ENCODE measurements around the gene SORD.

DNA sequence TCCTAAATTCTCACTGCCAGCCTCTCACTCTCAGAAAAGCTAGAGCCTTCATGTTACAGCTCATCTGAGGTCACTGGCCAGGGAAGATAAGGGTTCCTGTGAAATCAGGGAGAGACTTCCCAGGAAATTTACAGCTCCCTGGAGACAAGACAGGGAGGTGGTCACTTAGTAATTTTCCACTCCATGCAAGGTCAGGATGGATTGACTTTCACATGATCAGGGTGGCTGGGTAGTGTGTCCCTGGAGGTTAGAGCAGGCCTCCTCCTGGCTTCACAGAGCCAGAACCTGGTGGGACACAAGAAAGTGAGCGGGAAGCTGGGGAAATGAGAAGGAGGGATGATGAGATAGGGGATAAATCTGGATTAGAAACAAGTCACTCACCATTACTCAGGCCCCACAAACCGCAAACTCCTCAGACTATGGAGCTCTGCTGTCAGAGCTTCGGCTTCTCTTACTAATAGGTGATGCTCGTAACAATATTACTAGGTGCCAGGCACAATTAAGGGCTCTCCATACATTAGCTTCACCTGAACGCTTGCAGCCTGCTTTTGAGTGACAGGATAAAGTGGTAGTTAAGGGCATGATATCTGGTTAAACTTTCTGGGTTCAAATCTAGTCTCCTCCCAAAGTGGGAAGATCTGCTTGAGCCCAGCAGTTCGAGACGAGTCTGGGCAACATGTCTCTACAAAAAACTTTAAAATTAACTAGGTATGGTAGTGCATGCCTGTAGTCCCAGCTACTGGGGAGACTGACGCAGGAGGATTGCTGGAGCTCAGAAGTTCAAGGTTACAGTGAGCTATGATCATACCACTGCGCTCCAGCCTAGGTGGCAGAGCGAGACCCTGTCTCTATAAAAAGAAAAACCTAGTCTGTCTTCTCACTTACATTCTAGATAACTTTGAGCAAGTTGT lies 66.1 kb downstream of the SORD start:
- TF ChIP-seq, protein P1, sequence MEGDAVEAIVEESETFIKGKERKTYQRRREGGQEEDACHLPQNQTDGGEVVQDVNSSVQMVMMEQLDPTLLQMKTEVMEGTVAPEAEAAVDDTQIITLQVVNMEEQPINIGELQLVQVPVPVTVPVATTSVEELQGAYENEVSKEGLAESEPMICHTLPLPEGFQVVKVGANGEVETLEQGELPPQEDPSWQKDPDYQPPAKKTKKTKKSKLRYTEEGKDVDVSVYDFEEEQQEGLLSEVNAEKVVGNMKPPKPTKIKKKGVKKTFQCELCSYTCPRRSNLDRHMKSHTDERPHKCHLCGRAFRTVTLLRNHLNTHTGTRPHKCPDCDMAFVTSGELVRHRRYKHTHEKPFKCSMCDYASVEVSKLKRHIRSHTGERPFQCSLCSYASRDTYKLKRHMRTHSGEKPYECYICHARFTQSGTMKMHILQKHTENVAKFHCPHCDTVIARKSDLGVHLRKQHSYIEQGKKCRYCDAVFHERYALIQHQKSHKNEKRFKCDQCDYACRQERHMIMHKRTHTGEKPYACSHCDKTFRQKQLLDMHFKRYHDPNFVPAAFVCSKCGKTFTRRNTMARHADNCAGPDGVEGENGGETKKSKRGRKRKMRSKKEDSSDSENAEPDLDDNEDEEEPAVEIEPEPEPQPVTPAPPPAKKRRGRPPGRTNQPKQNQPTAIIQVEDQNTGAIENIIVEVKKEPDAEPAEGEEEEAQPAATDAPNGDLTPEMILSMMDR (IDR thresholded peaks at IDR 0.05), result no peak
- TF ChIP-seq POLR2A (IDR thresholded peaks at IDR 0.05) (no peak), POLR2AphosphoS5 (IDR thresholded peaks at IDR 0.05) (no peak)

Data from suprapubic skin (tissue), 4 donors.